SK-N-SH (cell line): Measurements from ENCODE around the gene MACROD2.

Source experiments
- CTCF ChIP-seq: fragments of 200-600 bp; sonication (generic); IDR thresholded peaks from 2 replicates; pipeline ENCODE4 v1.6.1; 2017; ENCODE audit warnings: antibody characterized with exemption, mild to moderate bottlenecking, moderate library complexity
- POLR2AphosphoS5 ChIP-seq: IDR thresholded peaks from 2 replicates; pipeline ENCODE4 v1.6.1; 2012; ENCODE audit warnings: low read depth, low read length

- TF ChIP-seq CTCF (no peak), POLR2AphosphoS5 (no peak)
These were observed 512.4 kb downstream of the MACROD2 start for GRCh38 chr20:14507711-14508110.
